Measurements from ENCODE around the gene AOC1. TPM values are rescaled to one million over a fixed set of nuclear protein-coding genes. Genes with fewer than 3 reads are reported as not detected.

Gene AOC1
- total and polyA plus RNA-seq, 4 donors, result 0.01 to 0.08 TPM; not detected in 2

GRCh38 chr7:150830937-150831336 lies 21.4 kb upstream of the AOC1 start:
- H3K9me3 ChIP-seq (ENCODE audit: control insufficient read depth in 4 of 4, low read length in 3 of 4), result no peaks in the 10 kb centered on the region
- no peak overlapping the region for H3K27ac ChIP-seq (ENCODE audit: low read depth in 1 of 2, low read length in 2 of 2)
- H3K4me3 ChIP-seq (ENCODE audit: low read depth in 1 of 3, low read length in 3 of 3), result no peak overlapping the region
- DNase-seq (ENCODE audit: low spot score), result no peak
- no peaks in the 10 kb centered on the region for H3K27me3 ChIP-seq (ENCODE audit: control insufficient read depth in 4 of 4, insufficient read depth in 4 of 4, low read length in 3 of 4)
- H3K36me3 ChIP-seq (ENCODE audit: control insufficient read depth in 4 of 4, insufficient read depth in 3 of 4, low read depth in 1 of 4, low read length in 3 of 4), result peaks cover 0 to 5% (median 0%) of the 10 kb centered on the region in 4 donors
- peaks cover 4 to 30% (median 20%) of the 10 kb centered on the region in 4 donors for H3K4me1 ChIP-seq (ENCODE audit: control insufficient read depth in 4 of 4, insufficient read depth in 4 of 4, low read length in 3 of 4)
- TF ChIP-seq RXRA (IDR thresholded peaks at IDR 0.05) (peak; percentile 77 to 93), RAD21 (IDR thresholded peaks at IDR 0.05) (no peak), SP1 (IDR thresholded peaks at IDR 0.05) (peak; percentile 34), FOXA1 (IDR thresholded peaks at IDR 0.05) (no peak), TAF1 (conservative IDR thresholded peaks at IDR 0.05) (no peak), HNF4A (conservative IDR thresholded peaks at IDR 0.05) (peak; percentile 62 to 70)
- WGBS, result 2% methylated on average over 1 of the region's 1 CpG
- no peak overlapping the region for H3K9ac ChIP-seq (ENCODE audit: low read depth in 1 of 2, low read length in 2 of 2)

- no peak overlapping the region for H3K27ac ChIP-seq (ENCODE audit: low read depth in 1 of 2, low read length in 2 of 2)
- H3K4me3 ChIP-seq (ENCODE audit: low read depth in 1 of 3, low read length in 3 of 3), result no peak overlapping the region
- DNase-seq (ENCODE audit: low spot score), result no peak
- H3K27me3 ChIP-seq (ENCODE audit: control insufficient read depth in 4 of 4, insufficient read depth in 4 of 4, low read length in 3 of 4), result no peaks in the 10 kb centered on the region
- H3K9me3 ChIP-seq (ENCODE audit: control insufficient read depth in 4 of 4, low read length in 3 of 4), result no peaks in the 10 kb centered on the region
- H3K4me1 ChIP-seq (ENCODE audit: control insufficient read depth in 4 of 4, insufficient read depth in 4 of 4, low read length in 3 of 4), result peaks cover 2 to 21% (median 12%) of the 10 kb centered on the region in 4 donors
- 90% methylated on average over 1 of the region's 1 CpG for WGBS
- H3K9ac ChIP-seq (ENCODE audit: low read depth in 1 of 2, low read length in 2 of 2), result no peak overlapping the region
- TF ChIP-seq HNF4G (IDR thresholded peaks at IDR 0.05) (no peak), TAF1 (conservative IDR thresholded peaks at IDR 0.05) (no peak), JUND (IDR thresholded peaks at IDR 0.05) (no peak), CTCF (IDR thresholded peaks at IDR 0.05; ENCODE audit: low read depth, low read length, missing input control) (no peak), HNF4A (conservative IDR thresholded peaks at IDR 0.05) (no peak), REST (IDR thresholded peaks at IDR 0.05) (no peak), RAD21 (IDR thresholded peaks at IDR 0.05) (no peak), YY1 (IDR thresholded peaks at IDR 0.05) (no peak), GABPA (IDR thresholded peaks at IDR 0.05 in 1 of 2, conservative IDR thresholded peaks at IDR 0.05 in 1 of 2) (no peak), SP1 (IDR thresholded peaks at IDR 0.05) (no peak), EGR1 (IDR thresholded peaks at IDR 0.05; ENCODE audit: low read depth in 2 of 2) (no peak), ATF3 (IDR thresholded peaks at IDR 0.05) (no peak)
- peaks cover 0 to 5% (median 0%) of the 10 kb centered on the region in 4 donors for H3K36me3 ChIP-seq (ENCODE audit: control insufficient read depth in 4 of 4, insufficient read depth in 3 of 4, low read depth in 1 of 4, low read length in 3 of 4)
These were observed 20.5 kb upstream of the AOC1 start for GRCh38 chr7:150831851-150832250.

All from liver (tissue), 9 donors.